GM19099 (cell line): ENCODE results near the gene SPEF1.

Source experiments
- POLR2A ChIP-seq: IDR thresholded peaks from 3 replicates; pipeline ENCODE4 v1.6.1; 2011; ENCODE audit warnings: low read depth; ENCODE audit not compliant: insufficient read length; ENCODE audit errors: extremely low read depth

The SPEF1 gene

DNA sequence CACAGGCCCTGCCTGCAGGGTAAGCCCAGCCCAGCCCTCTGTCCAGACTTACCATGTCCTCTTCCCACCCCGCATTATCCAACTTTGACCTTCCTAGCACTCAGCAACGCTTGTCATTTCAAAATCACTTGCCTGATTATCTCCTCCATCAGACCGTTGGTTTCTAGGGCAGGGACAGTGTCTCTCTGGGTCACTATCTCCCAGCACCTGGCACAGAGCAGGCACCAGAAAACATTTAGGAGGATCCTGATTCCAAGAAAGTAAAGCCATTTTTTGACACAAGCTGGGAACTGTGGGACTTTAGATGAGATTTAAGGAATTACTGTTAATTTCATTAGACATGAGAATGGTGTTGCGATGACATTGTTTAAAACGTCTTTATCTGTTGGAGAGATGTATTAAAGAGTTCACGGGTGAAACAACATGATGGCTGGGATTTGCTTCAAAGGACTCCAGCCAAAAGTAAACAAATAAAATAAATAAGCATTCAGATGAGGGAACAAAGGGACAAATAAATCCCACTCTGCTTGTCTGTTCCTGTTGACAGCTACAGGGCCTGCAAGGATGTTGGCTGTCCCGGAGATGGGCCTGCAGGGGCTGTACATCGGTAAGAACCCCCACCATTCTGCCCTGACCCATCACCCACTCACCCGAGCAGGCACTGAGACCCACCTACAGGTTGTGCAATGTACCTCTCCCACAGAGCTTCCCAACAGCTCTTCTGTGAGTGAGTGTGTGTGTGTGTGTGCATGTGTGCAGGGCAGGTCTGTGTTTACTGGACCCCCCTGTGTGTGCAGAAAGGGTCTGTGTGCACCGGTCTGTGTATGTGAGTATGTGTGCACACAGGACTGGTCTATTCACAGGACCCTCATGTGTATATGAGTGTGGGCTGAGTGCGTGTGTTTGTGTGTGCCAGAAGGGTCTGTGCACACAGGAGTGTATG, 42.9 kb downstream of the SPEF1 start:
- TF ChIP-seq POLR2A = no peak

DNA sequence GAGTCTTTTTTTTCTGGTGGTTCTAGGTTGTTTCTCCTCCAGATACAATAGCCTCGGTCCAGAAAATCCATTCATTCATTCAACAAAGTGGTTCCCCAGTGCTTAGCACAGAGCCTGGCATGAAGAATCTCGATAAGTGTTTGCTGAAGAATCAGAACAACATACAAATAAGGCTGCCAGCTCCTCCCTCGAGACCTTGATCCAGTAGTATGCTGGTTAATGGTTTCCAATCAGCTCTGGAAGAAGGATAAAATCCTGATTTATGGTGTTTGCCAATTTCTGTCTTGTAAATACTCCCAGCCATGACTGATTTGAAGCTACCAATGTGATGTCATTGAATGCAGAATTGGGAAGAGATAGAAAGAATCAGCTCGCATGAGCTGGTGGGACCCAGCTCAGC, 45.5 kb downstream of the SPEF1 start:
- no peak for TF ChIP-seq POLR2A

DNA sequence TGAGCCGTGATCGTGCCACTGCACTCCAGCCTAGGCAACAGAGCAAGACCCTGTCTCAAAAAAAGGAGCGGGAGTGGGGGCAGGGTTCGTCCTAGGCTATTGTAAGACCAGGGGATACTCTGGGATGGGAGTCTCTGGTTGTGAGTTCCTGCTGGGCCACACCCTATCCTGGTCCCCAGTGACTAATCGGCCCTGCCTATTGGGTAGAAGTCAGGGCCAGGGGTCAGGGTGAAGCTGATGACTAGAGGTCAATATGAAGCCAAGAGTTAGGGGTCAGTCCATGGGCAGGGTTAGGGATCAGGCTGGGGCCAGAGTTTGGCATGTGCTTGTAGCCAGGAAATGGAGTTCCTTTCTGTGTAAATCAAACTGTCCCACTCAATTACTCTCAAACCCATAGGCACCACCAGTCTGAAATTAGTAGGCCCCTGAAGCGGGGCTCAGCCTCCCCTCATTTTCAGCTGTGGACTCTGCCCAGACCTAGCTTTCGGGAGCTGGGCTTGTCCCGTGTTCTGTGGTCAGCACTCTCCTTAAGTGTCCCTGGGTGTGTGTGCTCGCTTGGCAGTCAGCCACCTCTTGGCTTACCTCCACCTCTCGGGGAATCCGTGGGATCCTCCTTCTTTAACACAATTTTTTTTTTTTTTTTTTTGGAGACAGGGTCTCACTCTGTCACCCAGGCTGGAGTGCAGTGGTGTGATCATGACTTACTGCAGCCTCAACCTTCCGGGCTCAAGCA, 47.0 kb downstream of the SPEF1 start:
- no peak for TF ChIP-seq POLR2A

DNA sequence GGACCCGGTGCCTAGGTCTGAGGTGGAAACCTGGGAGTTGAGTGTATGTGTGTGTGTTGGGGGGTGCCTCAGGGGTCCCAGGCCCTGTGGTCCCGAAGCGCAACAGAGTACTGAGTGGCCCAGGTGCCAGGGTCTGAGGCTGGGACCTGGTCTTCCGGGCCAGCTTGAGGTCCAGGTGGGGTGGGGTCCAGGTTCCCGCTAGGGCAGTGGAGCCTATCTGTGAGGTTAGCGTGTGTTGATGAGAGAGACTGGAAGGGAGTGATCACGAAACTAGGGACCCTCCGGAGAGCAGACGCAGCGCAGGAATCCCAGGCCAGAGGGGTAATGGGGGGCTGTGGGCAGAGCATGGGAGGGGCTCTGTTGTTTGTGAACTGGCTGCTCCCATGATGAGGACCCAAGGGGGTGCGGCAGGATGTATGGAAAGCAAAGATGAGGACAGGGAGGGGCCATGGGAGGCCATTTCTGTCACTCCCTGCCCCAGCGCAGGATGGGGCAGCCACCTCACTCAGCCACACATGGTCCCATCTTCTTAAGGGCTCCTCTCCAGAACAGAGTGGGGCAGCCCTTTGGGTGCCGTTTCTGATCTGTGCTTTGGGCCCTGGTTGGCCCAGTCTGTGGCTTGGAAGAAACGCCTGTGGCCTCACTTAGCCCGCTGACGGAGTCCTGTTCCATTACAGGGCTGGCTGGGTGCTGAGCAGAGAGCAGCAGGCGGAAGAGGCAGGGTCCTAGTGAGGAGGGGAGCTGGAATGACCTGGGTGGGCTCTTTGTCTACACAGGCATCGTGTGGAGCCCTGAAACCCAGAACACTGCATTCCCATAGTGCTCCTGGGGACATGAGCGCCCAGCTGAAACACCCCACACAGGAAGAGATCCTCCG, 47.9 kb downstream of the SPEF1 start:
- no peak for TF ChIP-seq POLR2A

DNA sequence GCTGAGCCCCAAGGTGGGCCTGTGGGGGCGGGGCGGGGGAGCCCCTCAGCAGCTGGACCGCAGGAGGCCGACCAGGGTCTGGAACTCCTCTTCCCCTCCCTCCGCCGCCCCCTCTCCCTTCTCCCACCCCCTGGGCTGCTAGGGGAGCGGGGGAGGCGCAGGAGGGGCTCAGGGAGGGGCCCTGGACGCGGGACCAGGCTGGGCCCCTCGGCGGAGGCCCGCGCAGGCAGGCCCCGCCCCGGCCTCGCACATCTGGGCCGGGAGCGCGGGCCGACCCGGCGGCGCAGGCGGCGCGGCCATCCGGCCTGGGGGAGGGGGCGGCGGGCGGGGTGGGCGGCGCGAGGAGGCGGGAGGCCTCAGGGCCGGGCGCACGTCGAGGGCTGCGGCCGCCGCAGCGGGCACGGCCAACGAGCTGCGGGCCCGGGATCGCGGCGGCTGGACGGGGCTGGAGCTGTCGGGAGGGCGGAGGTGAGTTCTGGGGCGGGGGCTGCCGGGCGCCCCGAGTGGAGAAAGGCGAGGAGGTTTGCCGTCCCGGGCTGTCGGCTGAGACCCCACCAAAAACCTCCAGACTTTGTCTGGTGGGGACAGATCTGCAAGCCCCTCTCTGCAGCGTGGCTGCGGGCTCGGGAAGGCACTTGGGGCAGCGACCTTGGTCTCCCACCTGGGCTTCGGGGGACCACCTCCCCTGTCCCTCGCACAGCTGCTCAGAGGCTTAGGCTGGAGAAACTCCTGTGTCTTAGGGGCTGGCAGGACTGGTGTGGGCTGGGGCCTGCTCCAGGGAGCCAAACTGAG, 48.7 kb downstream of the SPEF1 start, which contains the start of gene HSPA12B:
HSPA12B (plus strand) TSS at position 359 of the 792 bp plus-strand sequence. CDS start 5,990 bp downstream, outside the sequence.
- no peak for TF ChIP-seq POLR2A

DNA sequence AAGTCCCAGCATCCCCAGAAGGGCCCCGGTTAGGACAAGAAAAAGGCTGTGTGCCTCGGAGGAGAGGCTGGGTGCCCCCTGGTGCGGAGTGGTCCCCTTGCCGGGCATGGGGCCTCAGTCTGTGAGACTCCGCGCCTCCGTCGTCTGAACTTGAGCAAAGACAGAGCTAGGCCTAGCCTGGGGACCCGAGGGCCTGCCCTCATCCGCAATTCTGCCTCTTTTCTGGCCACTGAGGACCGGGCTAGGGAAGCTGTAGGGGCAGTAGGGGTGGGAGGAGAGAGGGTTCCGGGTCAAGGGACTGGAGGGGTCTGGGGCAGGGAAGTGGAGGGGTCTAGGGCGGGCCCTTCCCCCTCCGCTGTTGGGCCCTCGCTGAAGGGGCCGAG, 49.3 kb downstream of the SPEF1 start:
- TF ChIP-seq POLR2A = no peak

DNA sequence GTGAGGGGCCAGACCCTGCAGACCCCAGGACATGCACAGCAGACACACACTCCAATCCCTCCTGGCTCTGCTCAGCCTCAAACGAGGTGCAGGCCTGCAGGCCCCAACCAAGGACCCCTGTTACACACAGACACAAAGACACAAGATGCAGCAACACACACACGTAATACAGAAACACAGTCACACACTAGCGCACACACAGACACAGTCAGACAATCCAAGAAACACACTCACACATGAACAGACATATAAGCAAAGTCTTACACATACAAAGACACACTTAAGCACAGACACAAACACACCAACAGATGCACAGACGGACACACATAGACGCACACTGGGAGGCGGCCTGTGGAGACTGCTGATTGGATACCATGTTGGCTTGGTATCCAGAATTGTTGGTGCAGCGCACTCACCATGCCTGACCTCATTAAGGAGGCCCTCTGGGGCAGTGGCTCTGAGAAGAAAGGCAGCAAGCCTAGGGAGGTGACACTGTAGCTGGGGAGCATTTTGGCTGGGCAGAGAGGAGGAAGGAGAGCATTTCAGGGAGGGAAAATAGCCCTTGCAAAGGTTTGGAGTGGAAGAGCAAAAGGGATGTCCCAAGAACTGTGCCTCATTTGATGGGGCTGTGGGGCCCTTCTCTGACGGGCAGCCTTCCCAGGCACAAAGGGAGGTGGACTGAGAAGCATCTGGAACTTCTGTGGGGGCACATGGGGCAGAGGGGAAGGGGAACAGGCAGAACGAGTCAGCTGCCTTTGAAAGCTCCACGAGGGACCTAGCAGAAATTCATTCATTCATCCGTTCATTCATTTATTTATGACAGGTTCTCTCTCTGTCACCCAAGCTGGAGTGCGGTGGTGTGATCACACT, 50.2 kb downstream of the SPEF1 start:
- no peak for TF ChIP-seq POLR2A

DNA sequence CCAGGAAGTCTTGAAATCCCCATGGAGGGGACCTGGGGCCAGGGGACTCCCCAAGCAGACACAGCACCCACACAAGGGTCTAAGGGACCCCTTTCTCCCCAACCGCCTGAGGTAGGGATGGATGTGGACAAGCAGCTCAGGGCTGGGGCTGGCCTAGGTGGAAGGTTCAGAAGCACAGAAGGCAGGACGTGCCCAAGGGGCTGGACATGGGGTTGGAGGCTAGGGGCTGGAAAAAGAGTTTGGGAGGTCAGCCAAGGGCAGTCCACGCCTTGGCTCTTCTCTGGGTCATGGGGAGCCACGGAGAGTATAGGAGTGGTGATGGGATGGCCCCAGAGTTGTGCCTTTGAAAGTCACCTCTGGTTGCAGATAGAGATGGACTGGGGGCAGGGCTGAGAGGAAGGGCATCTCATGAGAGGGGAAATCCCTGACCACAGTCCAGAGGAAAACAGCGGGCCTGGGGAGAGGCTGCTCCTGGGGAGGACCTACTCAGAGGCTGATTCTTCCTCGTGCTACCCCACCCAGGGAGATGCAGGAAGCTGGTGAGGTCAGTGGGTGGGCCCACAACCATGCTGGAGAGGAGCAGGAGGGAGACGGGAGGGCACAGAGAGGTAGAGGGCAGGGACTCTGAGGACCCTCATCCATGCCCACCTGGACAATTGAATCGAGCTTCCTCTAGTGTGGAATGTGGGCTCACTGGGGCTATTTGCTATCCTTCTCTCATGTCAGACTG, 51.3 kb downstream of the SPEF1 start:
- TF ChIP-seq POLR2A = no peak

DNA sequence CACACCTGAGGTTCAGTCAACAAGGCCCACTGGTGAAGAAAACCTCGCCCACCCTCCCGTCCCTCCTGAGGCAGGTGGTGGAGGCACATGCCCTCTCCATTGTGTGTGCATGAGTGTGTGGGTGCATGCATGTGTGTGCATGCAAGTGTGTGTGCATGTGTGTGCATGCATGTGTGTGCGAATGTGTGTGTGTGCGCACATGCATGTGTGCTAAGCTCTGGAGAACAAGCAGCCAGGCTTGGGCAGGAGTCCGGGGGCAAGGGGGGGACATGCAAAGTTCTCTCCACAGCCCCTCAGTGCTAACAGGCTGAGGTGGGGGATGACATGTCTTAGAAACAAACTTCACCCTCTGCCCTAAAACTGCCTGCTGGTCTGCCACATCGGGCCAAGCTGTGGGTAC, 51.9 kb downstream of the SPEF1 start:
- no peak for TF ChIP-seq POLR2A

DNA sequence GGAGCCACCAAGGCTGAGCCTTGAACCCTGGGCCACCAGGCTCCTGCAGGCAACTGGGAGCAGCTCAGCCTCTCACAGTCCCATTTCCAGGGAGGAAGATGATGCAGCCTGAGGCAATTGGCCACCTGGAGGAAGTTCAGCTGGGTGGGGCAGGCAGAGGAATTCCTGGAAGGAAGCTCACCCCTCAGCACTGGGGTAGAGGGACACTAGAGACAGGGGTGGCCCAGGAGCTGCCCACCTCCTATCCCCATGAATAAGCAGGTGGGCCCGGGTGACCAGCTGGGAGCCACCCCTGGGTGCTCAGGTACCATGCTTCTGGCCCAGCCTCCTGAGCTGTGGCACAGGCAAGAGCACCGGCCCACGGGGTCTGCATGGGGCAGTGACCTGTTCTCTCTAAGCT, 52.4 kb downstream of the SPEF1 start:
- no peak for TF ChIP-seq POLR2A

DNA sequence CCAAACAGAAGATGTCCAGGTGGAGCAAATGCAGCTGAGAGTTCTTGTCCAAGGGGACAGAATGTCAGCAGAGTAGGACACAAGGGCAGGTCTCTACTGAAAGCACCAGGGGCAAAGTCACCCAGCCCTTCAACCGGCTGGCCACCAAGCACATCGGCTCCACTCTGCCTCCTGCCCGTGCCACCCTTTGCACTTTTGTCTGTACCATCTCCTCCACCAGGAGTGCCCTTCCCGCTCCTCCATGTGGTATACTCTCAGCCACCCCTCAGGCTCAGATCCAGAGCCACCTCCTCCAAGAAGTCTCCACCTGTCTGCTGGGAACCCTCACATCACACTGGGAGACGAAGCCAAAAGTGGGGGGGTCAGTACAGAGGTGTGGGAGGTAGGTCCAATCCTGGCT, 52.9 kb downstream of the SPEF1 start:
- TF ChIP-seq POLR2A = no peak
